Measurements from ENCODE around the gene CA9. TPM values are rescaled to one million over a fixed set of nuclear protein-coding genes. Genes with fewer than 3 reads are reported as not detected.

Gene CA9
- total and polyA plus RNA-seq, 2 donors (not counting 3 experiments of a cell fraction or from before 2014, with no cell fraction given), result 0.18 TPM; not detected in 1

DNA sequence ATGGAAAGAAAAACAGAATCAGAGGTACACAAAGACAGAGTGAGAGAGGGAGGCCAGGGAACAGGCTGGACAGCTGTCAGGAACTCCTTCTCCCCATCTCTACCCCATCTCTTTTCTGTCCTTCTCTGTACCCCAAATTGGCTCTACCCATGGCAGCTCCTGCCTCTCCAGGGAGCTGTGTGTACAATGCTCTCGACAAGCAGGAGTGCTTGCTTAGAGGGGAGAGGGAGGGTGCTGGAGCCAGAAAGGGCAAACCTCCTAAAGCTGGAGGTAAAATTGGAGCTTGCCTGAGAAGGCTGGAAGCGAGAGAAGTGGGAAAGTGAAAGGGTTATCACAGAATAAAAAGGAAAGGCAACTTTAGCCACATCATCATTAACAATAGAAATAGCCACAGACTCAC is 9.6 kb downstream of the CA9 start:
- Histone ChIP-seq H3K9me3 (replicated peaks; ENCODE audit: control insufficient read depth, insufficient read depth, low read length) (no peaks in the 10 kb centered on the region), H3K27me3 (ENCODE audit: control insufficient read depth in 2 of 2, insufficient read depth in 2 of 2, low read length in 2 of 2) (no peaks in the 10 kb centered on the region), H3K9ac (replicated peaks; ENCODE audit: extremely low read depth, insufficient read depth, low read length) (no peak overlapping the region), H4K20me1 (replicated peaks; ENCODE audit: control insufficient read depth, extremely low read depth, insufficient read depth, low read length) (no peaks in the 10 kb centered on the region), H3K4me3 (replicated peaks in 1 of 3; ENCODE audit: insufficient read depth in 1 of 3, low read depth in 1 of 3, low read length in 3 of 3) (no peak overlapping the region), H2AFZ (ENCODE audit: low read depth, low read length) (no peak overlapping the region), H3K27ac (ENCODE audit: insufficient read depth, low read depth, low read length) (no peak overlapping the region), H3K79me2 (ENCODE audit: control insufficient read depth, insufficient read depth, low read length) (peaks cover 19% of the 10 kb centered on the region), H3K4me1 (ENCODE audit: control insufficient read depth, extremely low read depth, insufficient read depth, low read length) (peaks cover 7% of the 10 kb centered on the region), H3K36me3 (ENCODE audit: control insufficient read depth in 2 of 2, extremely low read depth in 1 of 2, insufficient read depth in 2 of 2, low read length in 2 of 2) (peaks cover 8 to 26% of the 10 kb centered on the region in 2 experiments), H3K9me1 (replicated peaks; ENCODE audit: control insufficient read depth, extremely low read depth, insufficient read depth, low read length) (no peaks in the 10 kb centered on the region), H3K4me2 (ENCODE audit: insufficient read depth, low read length) (no peak overlapping the region)
- no TSS peak for BruUV-seq (replicated peaks)
- FAIRE-seq (no peak), DNase-seq (ENCODE audit: low read depth, low spot score) (no peak)
- ChIA-PET POLR2A (no interaction called here), CTCF (interaction anchor here (4.1 kb wide), 1 partner anchor 13 kb away, joined by 26 read pairs; no protein-coding TSS in a partner anchor)
- dilution Hi-C loops (cut with MboI; ENCODE audit: extremely low pct_ligation_motif_present, low sequenced_read_pairs), result no loop called here
- TF ChIP-seq POLR2AphosphoS5 (IDR thresholded peaks at IDR 0.05; ENCODE audit: insufficient read depth, low read depth, low read length) (no peak), FOS (IDR thresholded peaks at IDR 0.05; ENCODE audit: borderline replicate concordance, insufficient read depth, low read length) (no peak), CTCF (IDR thresholded peaks at IDR 0.05; ENCODE audit: extremely low read depth in 1 of 2, insufficient read depth in 1 of 2, low read depth in 1 of 2, low read length in 2 of 2) (no peak), JUN (IDR thresholded peaks at IDR 0.05; ENCODE audit: borderline replicate concordance, insufficient read depth, insufficient read length, low read depth) (no peak), GATA2 (IDR thresholded peaks at IDR 0.05; ENCODE audit: insufficient read depth, insufficient read length, low read depth, low read length) (no peak)
- TF ChIP-seq, protein P1, sequence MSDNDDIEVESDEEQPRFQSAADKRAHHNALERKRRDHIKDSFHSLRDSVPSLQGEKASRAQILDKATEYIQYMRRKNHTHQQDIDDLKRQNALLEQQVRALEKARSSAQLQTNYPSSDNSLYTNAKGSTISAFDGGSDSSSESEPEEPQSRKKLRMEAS (IDR thresholded peaks at IDR 0.05; ENCODE audit: insufficient read depth, insufficient read length), result no peak
- intact Hi-C loops (cut with micrococcal nuclease), result no loop called here
